Upper lobe of left lung (tissue), 6 donors: Measurements from ENCODE around the gene TRIM40. TPM values are rescaled to one million over a fixed set of nuclear protein-coding genes. Genes with fewer than 3 reads are reported as not detected.
"Not testable (repeated sequence)": the region's sequence is repeated elsewhere in the genome, so short reads cannot be mapped to it uniquely, and the experiment has no call there.

ENCODE experiments used
- ATAC-seq, 2 donors: fragments of 200-7000 bp; cut with Tn5 transposase; one replicate each; pipeline ENCODE4 v1.9.1; 2022; ENCODE audit warnings: mild to moderate bottlenecking in 2 of 2, moderate library complexity in 2 of 2; ENCODE audit not compliant: low FRiP score in 2 of 2
- DNase-seq, 2 donors: peaks; one replicate each; pipeline ENCODE4 v3.0.0-alpha.2; 2019 to 2020
- H3K27ac ChIP-seq, 4 donors: fragments of 200-600 bp; sonication (generic); one replicate each; pipeline ENCODE4 v1.5.1; 2016 to 2019
- H3K27me3 ChIP-seq, 4 donors: fragments of 200-600 bp; sonication (generic); one replicate each; pipeline ENCODE4 v1.5.1; 2017 to 2019
- H3K36me3 ChIP-seq, 4 donors: fragments of 200-600 bp; sonication (generic); one replicate each; pipeline ENCODE4 v1.5.1; 2016 to 2019
- H3K4me1 ChIP-seq, 4 donors: fragments of 200-600 bp; sonication (generic); one replicate each; pipeline ENCODE4 v1.5.1; 2018 to 2019
- H3K4me3 ChIP-seq, 4 donors: fragments of 200-600 bp; sonication (generic); one replicate each; pipeline ENCODE4 v1.5.1; 2017 to 2019; ENCODE audit warnings: mild to moderate bottlenecking in 2 of 4, moderate library complexity in 1 of 4
- H3K9me3 ChIP-seq, 4 donors: fragments of 200-600 bp; sonication (generic); one replicate each; pipeline ENCODE4 v1.5.1; 2018 to 2019
- CTCF ChIP-seq, 6 experiments: fragments of 450-650 bp in 4 of 6; fragments of 200-600 bp in 2 of 6; sonication (generic) in 2 of 6; IDR thresholded peaks; one replicate each; pipeline ENCODE4 v1.5.1; 2016 to 2019; ENCODE audit warnings: antibody characterized with exemption in 6 of 6
- EP300 ChIP-seq, 4 donors: sonication (generic); formaldehyde crosslinking; IDR thresholded peaks; one replicate each; pipeline ENCODE4 v1.5.1; 2017; ENCODE audit warnings: antibody characterized with exemption in 4 of 4, control low read depth in 2 of 4
- POLR2A ChIP-seq, 4 donors: fragments of 450-650 bp; IDR thresholded peaks; one replicate each; pipeline ENCODE4 v1.5.1; 2016 to 2017; ENCODE audit warnings: antibody characterized with exemption in 4 of 4, mild to moderate bottlenecking in 2 of 4
- POLR2AphosphoS5 ChIP-seq, 2 donors: sonication (generic); formaldehyde crosslinking; IDR thresholded peaks; one replicate each; pipeline ENCODE4 v1.5.1; 2017; ENCODE audit warnings: antibody characterized with exemption in 2 of 2
- WGBS, 2 donors: methylation state at CpG; one replicate each; pipeline ENCODE4 v1.1.5; 2017 to 2018; 5-methylcytosine and 5-hydroxymethylcytosine counted together
- total RNA-seq, 6 donors: library from RNA; depleted of rRNA in 4 of 6; stranded (reverse); fragments of >200 nt in 4 of 6; gene quantifications; one replicate each; pipeline versions ENCODE4 v1.1.0 to v1.2.1, GENCODE V29; 2016 to 2021
- donor health status: DM: no; HTN: no; CAD: no; lungs with moderate emphysema.
- donor health status: DM: no; HTN: yes; CAD: no; lungs with severe emphysema.

Gene TRIM40
- total RNA-seq, 6 donors from 2014 or later = not detected

GRCh38 chr6:30113841-30114240 is 22.1 kb upstream of the TRIM40 start:
- no peak for TF ChIP-seq POLR2A (IDR thresholded peaks at IDR 0.05)
- no peak for TF ChIP-seq EP300 (IDR thresholded peaks at IDR 0.05)
- TF ChIP-seq POLR2AphosphoS5 (IDR thresholded peaks at IDR 0.05) = no peak
- TF ChIP-seq CTCF (IDR thresholded peaks at IDR 0.05) = no peak
- H3K9me3 ChIP-seq = no peaks in the 10 kb centered on the region
- no peak overlapping the region for H3K27ac ChIP-seq
- no peaks in the 10 kb centered on the region for H3K4me1 ChIP-seq
- H3K4me3 ChIP-seq = no peak overlapping the region
- WGBS, 2 donors = 51 to 54% methylated on average over 1 of the region's 1 CpG
- no peaks in the 10 kb centered on the region for H3K36me3 ChIP-seq
- H3K27me3 ChIP-seq = no peaks in the 10 kb centered on the region
- ATAC-seq (no peak), DNase-seq (no peak)

GRCh38 chr6:30116724-30117123 is 19.2 kb upstream of the TRIM40 start:
- no peak overlapping the region for H3K4me3 ChIP-seq
- DNase-seq (no peak), ATAC-seq (no peak)
- no peaks in the 10 kb centered on the region for H3K4me1 ChIP-seq
- TF ChIP-seq CTCF (IDR thresholded peaks at IDR 0.05) (no peak), EP300 (IDR thresholded peaks at IDR 0.05) (no peak), POLR2AphosphoS5 (IDR thresholded peaks at IDR 0.05) (no peak), POLR2A (IDR thresholded peaks at IDR 0.05) (no peak)
- no peak overlapping the region for H3K27ac ChIP-seq
- H3K9me3 ChIP-seq = no peaks in the 10 kb centered on the region
- 75 to 83% methylated on average over 6 of the region's 6 CpGs for WGBS, 2 donors
- no peaks in the 10 kb centered on the region for H3K36me3 ChIP-seq
- no peaks in the 10 kb centered on the region for H3K27me3 ChIP-seq

- WGBS, 2 donors = 89 to 92% methylated on average over 5 of the region's 5 CpGs
- H3K4me3 ChIP-seq, DNase-seq, ATAC-seq, H3K27me3 ChIP-seq, H3K9me3 ChIP-seq, H3K27ac ChIP-seq, H3K36me3 ChIP-seq, H3K4me1 ChIP-seq: not testable (repeated sequence)
These were observed 17.2 kb upstream of the TRIM40 start for GRCh38 chr6:30118691-30119090.

- no peak for DNase-seq
- 78 to 90% methylated on average over 10 of the region's 10 CpGs for WGBS, 2 donors
- Histone ChIP-seq H3K27me3 (no peaks in the 10 kb centered on the region), H3K36me3 (no peaks in the 10 kb centered on the region), H3K9me3 (no peaks in the 10 kb centered on the region), H3K4me1 (no peaks in the 10 kb centered on the region), H3K27ac (no peak overlapping the region), H3K4me3 (no peak overlapping the region)
- TF ChIP-seq POLR2AphosphoS5 (IDR thresholded peaks at IDR 0.05) = no peak
- no peak for TF ChIP-seq EP300 (IDR thresholded peaks at IDR 0.05)
- TF ChIP-seq CTCF (IDR thresholded peaks at IDR 0.05) = no peak
- no peak for TF ChIP-seq POLR2A (IDR thresholded peaks at IDR 0.05)
- ATAC-seq = no peak
These were observed 14.2 kb upstream of the TRIM40 start for GRCh38 chr6:30121446-30122366.

GRCh38 chr6:30122515-30122914 is 13.4 kb upstream of the TRIM40 start:
- Histone ChIP-seq H3K36me3 (no peaks in the 10 kb centered on the region), H3K4me3 (no peak overlapping the region), H3K9me3 (no peaks in the 10 kb centered on the region), H3K27me3 (no peaks in the 10 kb centered on the region), H3K27ac (no peak overlapping the region), H3K4me1 (peaks cover 0 to 5% (median 3%) of the 10 kb centered on the region in 4 donors)
- WGBS, 2 donors = 26 to 30% methylated on average over 2 of the region's 2 CpGs
- DNase-seq = no peak
- ATAC-seq = no peak
- no peak for TF ChIP-seq POLR2AphosphoS5 (IDR thresholded peaks at IDR 0.05)
- no peak for TF ChIP-seq POLR2A (IDR thresholded peaks at IDR 0.05)
- no peak for TF ChIP-seq EP300 (IDR thresholded peaks at IDR 0.05)
- no peak for TF ChIP-seq CTCF (IDR thresholded peaks at IDR 0.05)
